ENCODE measurements around the gene DDX39B. TPM values are rescaled to one million over a fixed set of nuclear protein-coding genes. Genes with fewer than 3 reads are reported as not detected.
A peak's percentile ranks its signal among the peaks of the same experiment; 100 is the strongest.

Gene DDX39B
- polyA plus RNA-seq, 3 donors, result 64.1 to 1,059 (median 67.8) TPM

GRCh38 chr6:31530659-31531058, 11.1 kb downstream of the DDX39B start:
- 91% methylated on average over 4 of the region's 6 CpGs for WGBS (ENCODE audit: insufficient coverage)
- intact Hi-C loops (cut with micrococcal nuclease), result no loop called here
- no peaks in the 10 kb centered on the region for H3K4me1 ChIP-seq (ENCODE audit: control insufficient read depth in 1 of 2, insufficient read depth in 2 of 2, low read length in 2 of 2)
- no peak overlapping the region for H2AFZ ChIP-seq (ENCODE audit: insufficient read depth, low read depth, low read length, poor library complexity, severe bottlenecking)
- no peaks in the 10 kb centered on the region for H3K27me3 ChIP-seq (ENCODE audit: control insufficient read depth in 2 of 2, insufficient read depth in 2 of 2, low read length in 2 of 2)
- no peak overlapping the region for H3K4me3 Mint-ChIP-seq
- peaks cover 62 to 65% of the 10 kb centered on the region in 2 donors for H3K36me3 ChIP-seq (replicated peaks in 1 of 2; ENCODE audit: control insufficient read depth in 1 of 2, insufficient read depth in 2 of 2, low read length in 2 of 2)
- H3K4me1 Mint-ChIP-seq, result peaks cover 3% of the 10 kb centered on the region
- no peak overlapping the region for H3K27ac ChIP-seq (ENCODE audit: low read depth in 1 of 2, low read length in 2 of 2)
- no peak overlapping the region for H3K4me2 ChIP-seq (replicated peaks; ENCODE audit: extremely low read depth, low read length, poor library complexity, severe bottlenecking)
- H3K79me2 ChIP-seq (ENCODE audit: insufficient read depth, low read length), result peaks cover 37% of the 10 kb centered on the region
- no peaks in the 10 kb centered on the region for H3K9me3 ChIP-seq (replicated peaks in 1 of 2; ENCODE audit: control insufficient read depth in 1 of 2, insufficient read depth in 1 of 2, low read length in 2 of 2)
- DNase-seq, result no peak
- peaks cover 0 to 2% (median 1%) of the 10 kb centered on the region in 3 donors for H3K27me3 Mint-ChIP-seq (ENCODE audit: low read depth in 3 of 3)
- H4K20me1 ChIP-seq (ENCODE audit: insufficient read depth, low read length), result peaks cover 76% of the 10 kb centered on the region
- no peak overlapping the region for H3K9ac ChIP-seq (ENCODE audit: insufficient read depth, low read length, poor library complexity, severe bottlenecking)
- no peak for TF ChIP-seq CTCF (IDR thresholded peaks at IDR 0.05)
- no peak overlapping the region for H3K4me3 ChIP-seq (replicated peaks in 1 of 3; ENCODE audit: low read depth in 2 of 3, low read length in 3 of 3)
- peak overlapping the region in 3 of 7 donors; percentile 57 to 65 (median 59) for H3K27ac Mint-ChIP-seq
- H3K36me3 Mint-ChIP-seq, result peaks cover 60 to 66% of the 10 kb centered on the region in 2 donors
- no peaks in the 10 kb centered on the region for H3K9me3 Mint-ChIP-seq

GRCh38 chr6:31529329-31530150, 12.3 kb downstream of the DDX39B start:
- no peak for DNase-seq
- 59% methylated on average over 11 of the region's 12 CpGs for WGBS (ENCODE audit: insufficient coverage)

More at GRCh38 chr6:31529329-31530150, 12.3 kb downstream of the DDX39B start:
- H3K4me1 Mint-ChIP-seq, result peaks cover 3% of the 10 kb centered on the region
- no peak overlapping the region for H3K27ac ChIP-seq (ENCODE audit: low read depth in 1 of 2, low read length in 2 of 2)
- peaks cover 0 to 2% (median 1%) of the 10 kb centered on the region in 3 donors for H3K27me3 Mint-ChIP-seq (ENCODE audit: low read depth in 3 of 3)
- H3K36me3 ChIP-seq (replicated peaks in 1 of 2; ENCODE audit: control insufficient read depth in 1 of 2, insufficient read depth in 2 of 2, low read length in 2 of 2), result peaks cover 51 to 53% of the 10 kb centered on the region in 2 donors
- peaks cover 49 to 55% of the 10 kb centered on the region in 2 donors for H3K36me3 Mint-ChIP-seq
- no peaks in the 10 kb centered on the region for H3K9me3 ChIP-seq (replicated peaks in 1 of 2; ENCODE audit: control insufficient read depth in 1 of 2, insufficient read depth in 1 of 2, low read length in 2 of 2)
- H3K4me2 ChIP-seq (replicated peaks; ENCODE audit: extremely low read depth, low read length, poor library complexity, severe bottlenecking), result no peak overlapping the region
- H3K9me3 Mint-ChIP-seq, result no peaks in the 10 kb centered on the region
- H3K4me1 ChIP-seq (ENCODE audit: control insufficient read depth in 1 of 2, insufficient read depth in 2 of 2, low read length in 2 of 2), result no peaks in the 10 kb centered on the region
- no peak for TF ChIP-seq CTCF (IDR thresholded peaks at IDR 0.05)
- no peak overlapping the region for H3K9ac ChIP-seq (ENCODE audit: insufficient read depth, low read length, poor library complexity, severe bottlenecking)
- intact Hi-C loops (cut with micrococcal nuclease), result no loop called here
- H4K20me1 ChIP-seq (ENCODE audit: insufficient read depth, low read length), result peaks cover 65% of the 10 kb centered on the region
- no peak overlapping the region for H3K4me3 ChIP-seq (replicated peaks in 1 of 3; ENCODE audit: low read depth in 2 of 3, low read length in 3 of 3)
- H3K27me3 ChIP-seq (ENCODE audit: control insufficient read depth in 2 of 2, insufficient read depth in 2 of 2, low read length in 2 of 2), result no peaks in the 10 kb centered on the region
- H3K27ac Mint-ChIP-seq, result peak overlapping the region; percentile 3 to 69 (median 54)
- no peak overlapping the region for H3K4me3 Mint-ChIP-seq
- H3K79me2 ChIP-seq (ENCODE audit: insufficient read depth, low read length), result peaks cover 26% of the 10 kb centered on the region
- H2AFZ ChIP-seq (ENCODE audit: insufficient read depth, low read depth, low read length, poor library complexity, severe bottlenecking), result no peak overlapping the region

Data from CD14-positive monocyte (primary cell).